GM19397 (cell line): ENCODE results near the gene FDXR.
"Not testable (repeated sequence)": the region's sequence is repeated elsewhere in the genome, so short reads cannot be mapped to it uniquely, and the experiment has no call there.

ENCODE experiments used
- ATAC-seq: cut with Tn5 transposase; IDR thresholded peaks from one replicate; pipeline ENCODE4 v1.9.1; 2021; ENCODE audit warnings: mild to moderate bottlenecking, moderate library complexity; ENCODE audit not compliant: unreplicated experiment

Gene FDXR, protein sequence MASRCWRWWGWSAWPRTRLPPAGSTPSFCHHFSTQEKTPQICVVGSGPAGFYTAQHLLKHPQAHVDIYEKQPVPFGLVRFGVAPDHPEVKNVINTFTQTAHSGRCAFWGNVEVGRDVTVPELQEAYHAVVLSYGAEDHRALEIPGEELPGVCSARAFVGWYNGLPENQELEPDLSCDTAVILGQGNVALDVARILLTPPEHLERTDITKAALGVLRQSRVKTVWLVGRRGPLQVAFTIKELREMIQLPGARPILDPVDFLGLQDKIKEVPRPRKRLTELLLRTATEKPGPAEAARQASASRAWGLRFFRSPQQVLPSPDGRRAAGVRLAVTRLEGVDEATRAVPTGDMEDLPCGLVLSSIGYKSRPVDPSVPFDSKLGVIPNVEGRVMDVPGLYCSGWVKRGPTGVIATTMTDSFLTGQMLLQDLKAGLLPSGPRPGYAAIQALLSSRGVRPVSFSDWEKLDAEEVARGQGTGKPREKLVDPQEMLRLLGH

GRCh38 chr17:74872313-74873036 lies at the start of gene FDXR:
FDXR (minus strand) TSS chr17:74872994; CDS start chr17:74872944, 50 bp downstream.
- ATAC-seq: peak; percentile 27

- ATAC-seq: no peak
These were observed 49.4 kb upstream of the FDXR start for GRCh38 chr17:74922172-74922571.

DNA sequence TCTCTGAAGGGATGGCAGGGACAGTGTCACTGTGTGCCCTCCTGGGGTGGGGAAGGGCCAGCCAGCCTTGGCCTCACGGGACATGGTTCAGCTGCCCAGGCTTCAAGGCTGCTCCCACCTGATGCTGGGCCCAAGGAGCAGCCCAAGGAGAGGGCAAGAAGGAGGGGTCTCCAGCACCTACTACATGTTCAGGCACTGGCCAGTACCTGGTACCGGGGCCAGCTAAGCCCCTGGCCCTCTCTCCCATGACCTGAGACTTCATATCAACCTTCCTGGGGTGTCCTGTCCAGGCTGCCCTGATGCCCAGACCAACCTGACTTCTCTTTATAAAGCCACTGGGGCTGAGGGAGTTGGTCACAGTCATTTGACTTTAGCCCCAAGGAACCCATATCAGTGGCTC lies 49.0 kb upstream of the FDXR start:
- no peak for ATAC-seq

- no peak for ATAC-seq
These were observed 48.4 kb upstream of the FDXR start for GRCh38 chr17:74921026-74921681.

- ATAC-seq: no peak
These were observed 47.8 kb upstream of the FDXR start for GRCh38 chr17:74920642-74921025.

DNA sequence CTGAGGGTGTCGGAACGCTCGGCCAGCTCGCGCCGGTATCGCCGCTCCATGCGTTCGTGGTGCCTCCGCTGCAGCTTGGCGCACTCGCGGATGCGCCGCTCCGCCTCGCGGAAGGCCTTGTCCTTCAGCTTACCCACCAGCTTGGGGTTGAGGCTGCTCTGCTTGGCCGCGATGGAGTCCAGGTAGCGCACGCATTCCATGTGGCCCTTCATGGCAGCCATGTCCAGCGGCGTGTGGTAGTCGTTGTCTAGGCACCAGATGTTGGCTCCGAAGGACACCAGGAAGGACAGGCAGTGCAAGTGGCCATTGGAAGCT lies 47.5 kb upstream of the FDXR start:
- ATAC-seq: no peak

DNA sequence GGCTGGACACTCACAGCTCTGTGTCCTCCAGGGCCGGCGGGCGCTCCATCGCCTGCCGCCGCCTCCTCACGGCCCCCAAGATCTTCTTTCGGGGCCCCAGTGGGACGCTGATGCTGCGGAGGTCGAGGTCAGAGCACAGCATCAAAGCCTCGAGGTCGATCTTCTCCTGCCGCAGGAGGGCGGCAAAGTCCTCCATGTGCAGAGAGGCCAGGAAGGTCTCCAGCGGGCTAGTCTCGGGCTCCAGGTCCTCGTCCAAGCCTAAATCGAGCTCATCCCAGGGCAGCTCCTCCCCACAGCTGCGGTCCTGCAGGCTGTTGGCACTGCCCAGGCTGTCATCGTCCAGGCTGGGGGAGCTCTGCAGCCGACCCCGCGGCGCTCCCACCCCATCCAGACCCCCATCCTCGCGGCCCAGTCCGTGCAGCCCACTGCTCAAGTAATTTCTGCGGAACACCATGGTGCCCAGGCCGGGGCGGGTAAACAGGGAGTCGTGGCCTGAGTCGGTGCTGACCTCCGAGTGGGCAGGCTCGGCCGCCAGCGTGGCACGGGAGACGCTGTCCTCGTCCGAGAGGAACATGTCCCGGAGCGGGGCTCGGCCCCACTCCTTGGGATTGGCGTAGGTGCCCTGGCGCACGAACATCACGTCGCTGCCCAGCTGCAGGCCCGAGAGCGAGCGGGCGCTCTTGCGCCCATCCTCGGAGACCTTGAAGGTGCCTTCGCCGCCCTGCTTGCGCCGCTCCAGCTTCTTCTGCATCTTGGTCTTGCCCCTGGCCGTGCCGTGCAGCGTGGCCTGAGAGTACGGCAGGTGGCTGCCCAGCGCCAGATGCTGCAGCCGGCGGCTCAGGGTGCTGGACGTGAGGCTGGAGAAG lies 46.9 kb upstream of the FDXR start:
- no peak for ATAC-seq

DNA sequence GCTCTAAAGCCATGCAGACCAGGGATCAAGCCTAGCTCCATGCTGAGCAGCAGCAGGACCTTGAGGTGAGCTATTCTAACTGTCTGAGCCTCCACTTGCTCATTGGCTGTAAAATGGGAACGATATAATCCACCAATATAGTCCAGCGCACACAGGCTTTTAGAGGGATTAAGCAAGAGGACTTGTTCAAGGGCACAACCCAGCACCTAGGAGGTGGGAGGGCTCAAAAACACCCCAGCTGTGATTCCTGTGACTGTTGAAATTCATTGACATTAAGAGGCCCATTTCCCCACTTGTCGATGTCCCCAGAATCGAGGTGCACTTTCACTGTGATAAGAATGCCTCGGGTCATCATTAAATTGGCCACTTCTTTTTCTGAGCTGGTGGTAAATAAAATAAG lies 46.1 kb upstream of the FDXR start:
- no peak for ATAC-seq

DNA sequence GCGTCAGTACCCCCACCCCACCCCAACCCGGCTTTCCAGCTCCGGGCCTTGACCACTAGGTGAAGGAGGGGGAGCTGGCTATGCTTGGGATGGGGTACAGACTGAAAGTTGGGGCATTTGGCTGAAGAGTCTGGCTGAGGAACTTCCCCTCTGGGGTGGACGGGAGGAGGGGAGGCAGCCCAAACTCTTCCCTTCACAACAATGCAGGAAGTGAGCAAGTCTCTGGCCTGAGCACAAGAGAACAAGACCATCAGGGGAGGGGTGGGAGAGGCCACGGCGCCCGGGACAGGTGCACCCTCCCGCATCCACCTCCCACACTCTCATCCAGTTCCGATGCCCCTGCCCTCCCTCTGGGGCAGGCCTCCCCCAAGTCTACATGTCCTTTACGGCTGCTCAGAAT lies 44.6 kb upstream of the FDXR start:
- ATAC-seq: no peak

DNA sequence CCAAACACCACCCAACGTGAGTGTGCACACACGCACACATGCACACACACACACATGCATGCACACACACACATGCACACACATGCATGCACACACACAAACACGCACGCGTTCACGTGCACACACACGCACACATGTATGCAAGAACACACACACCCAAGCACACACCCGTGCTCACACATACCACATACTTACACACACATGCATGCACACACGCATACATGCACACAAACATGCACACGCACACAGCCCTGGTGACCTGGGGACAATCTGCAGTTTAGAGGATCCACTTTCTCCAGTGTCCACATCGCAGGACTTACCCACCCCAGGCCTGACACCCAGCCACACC lies 44.0 kb upstream of the FDXR start:
- ATAC-seq: no peak

- no peak for ATAC-seq
These were observed 43.5 kb upstream of the FDXR start for GRCh38 chr17:74916136-74916850.

DNA sequence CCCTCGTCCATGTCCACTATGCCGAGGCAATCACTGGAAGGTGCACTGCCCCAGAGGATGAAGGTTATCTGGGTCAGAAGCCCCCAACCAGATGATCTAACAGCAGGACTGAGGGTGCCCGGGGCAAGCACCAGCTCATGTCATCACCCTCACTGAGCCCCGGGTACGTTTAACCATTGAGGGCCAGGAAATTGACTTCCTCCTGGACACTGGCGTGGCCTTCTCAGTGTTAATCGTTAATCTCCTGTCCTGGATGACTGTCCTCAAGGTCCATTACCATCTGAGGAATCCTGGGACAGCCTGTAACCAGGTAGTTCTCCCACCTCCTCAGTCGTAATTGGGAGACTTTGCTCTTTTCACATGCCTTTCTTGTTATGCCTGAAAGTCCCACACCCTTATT lies 38.6 kb upstream of the FDXR start:
- not testable (repeated sequence) for ATAC-seq

DNA sequence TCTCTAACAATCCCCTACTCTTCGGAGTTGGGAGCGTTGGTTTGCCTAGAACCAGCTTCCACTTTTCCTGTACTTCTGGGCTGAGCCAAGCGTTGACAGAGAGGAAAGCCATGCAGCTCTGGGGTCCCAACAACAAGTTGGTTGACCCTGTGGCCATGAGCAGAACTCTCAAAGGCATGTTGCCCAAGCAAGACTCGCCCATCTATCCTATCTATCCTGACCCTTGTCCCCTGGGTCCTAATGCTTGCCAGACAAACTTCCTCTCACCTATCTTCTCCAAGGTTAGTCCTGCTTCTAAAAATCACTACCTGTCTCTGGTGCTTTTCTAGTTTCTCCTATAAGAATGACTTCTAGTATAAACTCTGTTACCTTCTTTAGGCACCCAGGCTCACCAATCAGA lies 36.3 kb upstream of the FDXR start:
- ATAC-seq: not testable (repeated sequence)

DNA sequence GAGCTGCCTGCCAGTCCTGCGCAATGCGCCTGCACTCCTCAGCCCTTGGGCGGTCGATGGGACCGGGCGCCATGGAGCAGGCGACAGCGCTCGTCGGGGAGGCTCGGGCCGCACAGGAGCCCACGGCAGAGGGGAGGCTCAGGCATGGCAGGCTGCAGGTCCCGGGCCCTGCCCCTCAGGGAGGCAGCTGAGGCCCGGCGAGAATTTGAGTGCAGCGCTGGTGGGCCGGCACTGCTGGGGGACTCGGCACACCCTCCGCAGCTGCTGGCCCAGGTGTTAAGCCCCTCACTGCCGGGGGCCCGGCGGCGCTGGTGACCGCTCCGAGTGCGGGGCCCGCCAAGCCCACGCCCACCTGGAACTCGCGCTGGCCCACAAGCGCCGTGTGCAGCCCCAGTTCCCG lies 34.2 kb upstream of the FDXR start:
- no peak for ATAC-seq

GRCh38 chr17:74906214-74906793 lies 33.5 kb upstream of the FDXR start:
- ATAC-seq: not testable (repeated sequence)

DNA sequence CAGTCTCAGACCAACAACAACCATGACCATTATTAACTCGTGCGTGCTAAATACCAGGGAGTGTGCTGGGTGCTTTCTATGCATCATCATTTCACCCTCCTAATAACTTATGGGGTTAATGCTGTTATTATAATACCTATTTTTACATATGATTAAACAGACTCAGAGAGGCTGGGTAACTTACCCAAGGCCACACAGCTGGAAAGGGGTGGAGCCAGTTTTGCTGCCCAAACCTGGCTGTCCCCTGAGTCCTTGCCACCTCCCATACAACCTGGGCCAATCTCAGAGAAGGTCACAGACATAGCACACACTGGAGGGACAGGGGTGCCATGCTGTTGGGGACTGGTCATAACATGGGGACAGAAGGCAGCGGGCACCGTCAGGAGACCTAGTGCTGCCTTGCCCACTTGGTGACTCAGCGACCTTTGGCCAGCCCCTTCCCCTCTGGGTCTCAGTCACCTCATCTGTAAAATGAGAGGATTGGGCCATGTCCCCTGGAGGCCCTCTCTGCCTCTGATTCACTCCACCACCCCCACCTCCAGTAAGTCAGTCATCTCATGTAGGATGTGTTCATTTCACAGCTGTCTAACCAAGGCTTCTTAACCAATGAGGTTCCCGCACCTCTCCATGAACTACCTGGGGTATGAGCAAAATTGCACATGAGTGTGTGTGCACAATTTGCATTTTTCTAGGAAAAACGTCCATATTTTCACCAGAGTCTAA lies 32.1 kb upstream of the FDXR start:
- ATAC-seq: no peak

DNA sequence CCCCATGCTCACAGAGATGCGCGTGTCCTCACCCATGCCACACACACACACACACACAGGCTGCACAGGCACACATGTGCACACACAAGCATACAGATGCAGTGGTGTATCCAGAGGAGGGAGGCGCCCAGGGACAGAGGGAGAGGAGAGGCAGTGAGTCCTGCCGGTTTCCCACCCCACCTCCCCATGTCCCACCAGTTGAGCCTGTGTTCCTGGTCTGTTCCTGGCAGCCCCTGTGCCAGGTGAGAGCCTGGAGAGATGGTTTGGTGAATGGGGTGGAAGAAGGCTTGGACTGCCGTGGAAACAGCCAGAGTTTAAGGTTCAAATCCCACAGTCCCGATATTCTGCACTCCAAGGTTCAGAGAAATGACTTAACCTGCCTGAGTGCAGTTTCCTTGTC lies 30.9 kb upstream of the FDXR start:
- no peak for ATAC-seq

DNA sequence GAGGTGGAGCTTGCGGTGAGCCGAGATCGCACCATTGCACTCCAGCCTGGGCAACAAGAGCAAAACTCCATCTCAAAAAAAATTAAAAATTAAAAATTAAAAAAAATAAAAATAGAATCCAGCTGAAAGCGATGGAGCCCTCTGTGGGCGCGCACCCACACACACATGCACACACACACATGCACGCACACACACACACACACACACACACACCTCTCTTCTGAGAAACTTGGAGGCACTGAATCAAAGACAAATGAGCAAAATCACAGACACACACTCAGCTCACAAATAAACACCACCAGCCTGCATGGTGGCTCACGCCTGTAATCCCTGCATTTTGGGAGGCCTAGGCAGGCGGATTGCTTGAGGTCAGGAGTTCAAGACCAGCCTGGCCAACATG lies 30.2 kb upstream of the FDXR start:
- no peak for ATAC-seq

- ATAC-seq: no peak
These were observed 28.8 kb upstream of the FDXR start for GRCh38 chr17:74901353-74902135.
